Gastroesophageal sphincter (tissue), 4 donors: ENCODE measurements around the gene FAM234A. TPM values are rescaled to one million over a fixed set of nuclear protein-coding genes. Genes with fewer than 3 reads are reported as not detected.
"Not testable (repeated sequence)": the region's sequence is repeated elsewhere in the genome, so short reads cannot be mapped to it uniquely, and the experiment has no call there.

ENCODE experiments used
- ATAC-seq: fragments of 150-250 bp; one replicate; pipeline ENCODE4 v1.9.1; 2016; ENCODE audit warnings: mild to moderate bottlenecking, moderate library complexity
- H3K27ac ChIP-seq, 4 donors: fragments of 200-600 bp; sonication (generic) in 3 of 4; 1 replicate in 3 of 4; 2 replicates in 1 of 4; pipeline ENCODE4 v1.5.1; 2016 to 2019
- H3K27me3 ChIP-seq: fragments of 200-600 bp; sonication (generic); one replicate; pipeline ENCODE4 v1.5.1; 2019
- H3K36me3 ChIP-seq, 2 donors: fragments of 200-600 bp; sonication (generic); one replicate each; pipeline ENCODE4 v1.5.1; 2019; ENCODE audit warnings: control low read depth in 1 of 2
- H3K4me1 ChIP-seq, 3 donors: fragments of 200-600 bp; sonication (generic); 1 replicate in 2 of 3; 2 replicates in 1 of 3; pipeline ENCODE4 v1.5.1; 2016 to 2019; ENCODE audit warnings: control low read depth in 2 of 3
- H3K4me3 ChIP-seq, 2 donors: fragments of 200-600 bp; sonication (generic); one replicate each; pipeline ENCODE4 v1.5.1; 2019; ENCODE audit warnings: mild to moderate bottlenecking in 1 of 2, moderate library complexity in 1 of 2
- H3K9me3 ChIP-seq, 3 donors: fragments of 200-600 bp; sonication (generic); one replicate each; pipeline ENCODE4 v1.5.1; 2017 to 2019; ENCODE audit warnings: control low read depth in 2 of 3
- CTCF ChIP-seq, 4 experiments: fragments of 200-600 bp in 2 of 4; fragments of 450-650 bp in 2 of 4; sonication (generic) in 1 of 4; IDR thresholded peaks; one replicate each; pipeline ENCODE4 v1.5.1; 2017 to 2019; ENCODE audit warnings: antibody characterized with exemption in 4 of 4, mild to moderate bottlenecking in 2 of 4, moderate library complexity in 2 of 4
- EP300 ChIP-seq: sonication (generic); formaldehyde crosslinking; IDR thresholded peaks from one replicate; pipeline ENCODE4 v1.6.1; 2017; ENCODE audit warnings: antibody characterized with exemption, mild to moderate bottlenecking
- POLR2A ChIP-seq, 2 donors: fragments of 450-650 bp; IDR thresholded peaks; one replicate each; pipeline ENCODE4 v1.6.1; 2017; ENCODE audit warnings: antibody characterized with exemption in 2 of 2, mild to moderate bottlenecking in 2 of 2, moderate library complexity in 1 of 2
- POLR2AphosphoS5 ChIP-seq: sonication (generic); formaldehyde crosslinking; IDR thresholded peaks from one replicate; pipeline ENCODE4 v1.6.1; 2017; ENCODE audit warnings: antibody characterized with exemption
- WGBS, 2 donors: methylation state at CpG; one replicate each; pipeline ENCODE4 v1.1.5; 2018; ENCODE audit warnings: low coverage in 1 of 2; 5-methylcytosine and 5-hydroxymethylcytosine counted together
- total RNA-seq, 4 donors: library from RNA; depleted of rRNA; stranded (reverse); fragments of >200 nt; gene quantifications; one replicate each; pipeline ENCODE4 v1.1.0, GENCODE V29; 2016

The FAM234A gene
- total RNA-seq, 4 donors from 2014 or later = 54.5 to 123 (median 93.2) TPM

GRCh38 chr16:194516-194915, 40.1 kb upstream of the FAM234A start:
- Histone ChIP-seq H3K27ac (no peak overlapping the region), H3K27me3 (no peaks in the 10 kb centered on the region), H3K36me3 (peaks cover 0 to 100% of the 10 kb centered on the region in 2 donors), H3K4me3 (no peak overlapping the region), H3K9me3 (no peaks in the 10 kb centered on the region), H3K4me1 (no peaks in the 10 kb centered on the region)
- no peak for ATAC-seq
- whole genome bisulfite sequencing, 2 donors = 98 to 100% methylated on average over 4 to 6 of the region's 6 CpGs
- TF ChIP-seq EP300 = no peak
- TF ChIP-seq POLR2AphosphoS5 = no peak
- no peak for TF ChIP-seq POLR2A (IDR thresholded peaks at IDR 0.05)
- TF ChIP-seq CTCF (IDR thresholded peaks at IDR 0.05) = no peak

- ATAC-seq = no peak
- WGBS, 2 donors = 52 to 83% methylated on average over 1 to 2 of the region's 5 CpGs
- peaks cover 0 to 99% of the 10 kb centered on the region in 2 donors for H3K36me3 ChIP-seq
- H3K27ac ChIP-seq = no peak overlapping the region
- no peaks in the 10 kb centered on the region for H3K9me3 ChIP-seq
- H3K27me3 ChIP-seq = no peaks in the 10 kb centered on the region
- no peaks in the 10 kb centered on the region for H3K4me1 ChIP-seq
- no peak overlapping the region for H3K4me3 ChIP-seq
- no peak for TF ChIP-seq POLR2A (IDR thresholded peaks at IDR 0.05)
- no peak for TF ChIP-seq EP300
- TF ChIP-seq CTCF (IDR thresholded peaks at IDR 0.05) = no peak
- no peak for TF ChIP-seq POLR2AphosphoS5
Measured at GRCh38 chr16:200388-200787, 34.2 kb upstream of the FAM234A start.

- TF ChIP-seq EP300 (no peak), POLR2AphosphoS5 (no peak), POLR2A (IDR thresholded peaks at IDR 0.05) (no peak), CTCF (IDR thresholded peaks at IDR 0.05) (no peak)
- H3K27ac ChIP-seq = no peak overlapping the region
- H3K4me3 ChIP-seq = no peak overlapping the region
- WGBS, 2 donors = 93 to 100% methylated on average over 1 of the region's 4 CpGs
- ATAC-seq = no peak
- H3K9me3 ChIP-seq = no peaks in the 10 kb centered on the region
- no peaks in the 10 kb centered on the region for H3K27me3 ChIP-seq
- H3K4me1 ChIP-seq = no peaks in the 10 kb centered on the region
- peaks cover 0 to 99% of the 10 kb centered on the region in 2 donors for H3K36me3 ChIP-seq
Measured at GRCh38 chr16:203246-203645, 31.4 kb upstream of the FAM234A start.

- WGBS, 2 donors = 92 to 94% methylated on average over 5 to 6 of the region's 9 CpGs
- H3K4me3 ChIP-seq = not testable (repeated sequence)
- peaks cover 0 to 99% of the 10 kb centered on the region in 2 donors for H3K36me3 ChIP-seq
Measured at GRCh38 chr16:204046-204445, 30.6 kb upstream of the FAM234A start.

GRCh38 chr16:209359-209758, 25.3 kb upstream of the FAM234A start:
- H3K36me3 ChIP-seq = peaks cover 0 to 100% of the 10 kb centered on the region in 2 donors

More at GRCh38 chr16:204046-204445, 30.6 kb upstream of the FAM234A start:
- not testable (repeated sequence) for H3K27ac ChIP-seq, H3K4me1 ChIP-seq, ATAC-seq, H3K27me3 ChIP-seq, H3K9me3 ChIP-seq

GRCh38 chr16:211631-212180, 22.9 kb upstream of the FAM234A start:
- H3K4me3 ChIP-seq, H3K9me3 ChIP-seq, H3K27ac ChIP-seq, ATAC-seq, H3K27me3 ChIP-seq, H3K4me1 ChIP-seq: not testable (repeated sequence)
- peaks cover 0 to 100% of the 10 kb centered on the region in 2 donors for H3K36me3 ChIP-seq
- WGBS, 2 donors = 67 to 93% methylated on average over 2 to 3 of the region's 14 CpGs

More at GRCh38 chr16:209359-209758, 25.3 kb upstream of the FAM234A start:
- not testable (repeated sequence) for H3K4me1 ChIP-seq, H3K27ac ChIP-seq, ATAC-seq, H3K27me3 ChIP-seq, H3K9me3 ChIP-seq, H3K4me3 ChIP-seq
- 72 to 84% methylated on average over 2 to 4 of the region's 4 CpGs for WGBS, 2 donors
